ENCODE results near the gene CCDC40. TPM values are rescaled to one million over a fixed set of nuclear protein-coding genes. Genes with fewer than 3 reads are reported as not detected.
A peak's percentile ranks its signal among the peaks of the same experiment; 100 is the strongest.

The CCDC40 gene
- total and polyA plus RNA-seq, 2 of the 13 experiments (the other 11 are each of a cell fraction or from before 2014, with no cell fraction given) = 4.1 to 5.5 TPM

GRCh38 chr17:80005360-80006338 lies 30.8 kb upstream of the CCDC40 start (continued):
- TF ChIP-seq ZNF280D (CRISPR knock-in tag; IDR thresholded peaks at IDR 0.05) = 0 out of 2 replicates have a peak, but pooled peaks have one; percentile 66
- TF ChIP-seq TFDP2 (CRISPR knock-in tag; IDR thresholded peaks at IDR 0.05) = no peak
- no peak; the same call in 1 of the 2 replicates for TF ChIP-seq CREM (IDR thresholded peaks at IDR 0.05)
- no peak for TF ChIP-seq CREM (CRISPR knock-in tag; IDR thresholded peaks at IDR 0.05)
- no peak for TF ChIP-seq HOXA9 (CRISPR knock-in tag; IDR thresholded peaks at IDR 0.05; ENCODE audit: borderline replicate concordance)
- no peak for TF ChIP-seq ZNF510 (CRISPR knock-in tag; IDR thresholded peaks at IDR 0.05; ENCODE audit: low read depth)
- peak; percentile 81 for TF ChIP-seq KLF6 (CRISPR knock-in tag; IDR thresholded peaks at IDR 0.05)
- peak; percentile 29; the same call in 1 of the 2 replicates for TF ChIP-seq ELF3 (CRISPR knock-in tag; IDR thresholded peaks at IDR 0.05)
- no peak for TF ChIP-seq NR2F6 (IDR thresholded peaks at IDR 0.05)
- TF ChIP-seq NR2F6 (CRISPR knock-in tag; IDR thresholded peaks at IDR 0.05) = no peak
- TF ChIP-seq ZNF230 (CRISPR knock-in tag; IDR thresholded peaks at IDR 0.05) = peak; percentile 62; the same call in 1 of the 2 replicates
- no peak for TF ChIP-seq RFX5 (IDR thresholded peaks at IDR 0.05; ENCODE audit: low read depth, low read length)
- TF ChIP-seq RAD51 (IDR thresholded peaks at IDR 0.05; ENCODE audit: borderline replicate concordance) = no peak
- peak; percentile 77 for TF ChIP-seq ZSCAN31 (CRISPR knock-in tag; IDR thresholded peaks at IDR 0.05; ENCODE audit: low read depth)
- TF ChIP-seq ERF (CRISPR knock-in tag; IDR thresholded peaks at IDR 0.05) = peak; percentile 73; the same call in 1 of the 2 replicates
- no peak for TF ChIP-seq ATM (IDR thresholded peaks at IDR 0.05; ENCODE audit: borderline replicate concordance)
- peak; percentile 73; the same call in 1 of the 2 replicates for TF ChIP-seq SMAD1 (CRISPR knock-in tag; IDR thresholded peaks at IDR 0.05; ENCODE audit: borderline replicate concordance, low read depth)
- TF ChIP-seq RARA (CRISPR knock-in tag; IDR thresholded peaks at IDR 0.05) = 0 out of 2 replicates have a peak, but pooled peaks have one; percentile 13
- no peak for TF ChIP-seq THYN1 (CRISPR knock-in tag; IDR thresholded peaks at IDR 0.05; ENCODE audit: borderline replicate concordance, low read depth)
- TF ChIP-seq MIER2 (CRISPR knock-in tag; IDR thresholded peaks at IDR 0.05) = no peak
- no peak for TF ChIP-seq ZNF431 (CRISPR knock-in tag; IDR thresholded peaks at IDR 0.05; ENCODE audit: borderline replicate concordance, low read depth)
- TF ChIP-seq ZNF772 (CRISPR knock-in tag; IDR thresholded peaks at IDR 0.05) = no peak; the same call in 1 of the 2 replicates
- TF ChIP-seq MTF1 (CRISPR knock-in tag; IDR thresholded peaks at IDR 0.05) = no peak
- no peak for TF ChIP-seq ZNF766 (CRISPR knock-in tag; IDR thresholded peaks at IDR 0.05; ENCODE audit: borderline replicate concordance)
- no peak for TF ChIP-seq IKZF4 (CRISPR knock-in tag; IDR thresholded peaks at IDR 0.05; ENCODE audit: borderline replicate concordance, low read depth, not compliant biosample characterization)
